Parathyroid adenoma (tissue), 2 donors: ENCODE results near the gene CLRN2.

Source experiments
- H2AFZ ChIP-seq: fragments of 300-600 bp; sonication (generic); one replicate; pipeline ENCODE4 v1.7.0; 2017; ENCODE audit warnings: antibody characterized with exemption, mild to moderate bottlenecking
- H3K27ac ChIP-seq: fragments of 300-600 bp; sonication (generic); one replicate; pipeline ENCODE4 v1.7.0; 2017
- H3K27me3 ChIP-seq: fragments of 300-600 bp; sonication (generic); one replicate; pipeline ENCODE4 v1.7.0; 2017; ENCODE audit warnings: low read length; ENCODE audit not compliant: control insufficient read depth, insufficient read depth
- H3K36me3 ChIP-seq: fragments of 300-600 bp; sonication (generic); one replicate; pipeline ENCODE4 v1.7.0; 2017; ENCODE audit warnings: low read length; ENCODE audit not compliant: control insufficient read depth, insufficient read depth
- H3K4me1 ChIP-seq: fragments of 300-600 bp; sonication (generic); one replicate; pipeline ENCODE4 v1.7.0; 2017; ENCODE audit warnings: control low read depth
- H3K4me2 ChIP-seq: fragments of 300-600 bp; sonication (generic); one replicate; pipeline ENCODE4 v1.7.0; 2017; ENCODE audit warnings: low read length
- H3K4me3 ChIP-seq: fragments of 300-600 bp; sonication (generic); one replicate; pipeline ENCODE4 v1.7.0; 2017; ENCODE audit warnings: low read depth, low read length
- H3K79me2 ChIP-seq: fragments of 300-600 bp; sonication (generic); one replicate; pipeline ENCODE4 v1.7.0; 2017; ENCODE audit warnings: control low read depth
- H3K9ac ChIP-seq: fragments of 300-600 bp; sonication (generic); one replicate; pipeline ENCODE4 v1.7.0; 2017; ENCODE audit warnings: mild to moderate bottlenecking
- H3K9me3 ChIP-seq: fragments of 300-600 bp; sonication (generic); one replicate; pipeline ENCODE4 v1.7.0; 2017; ENCODE audit warnings: low read length; ENCODE audit not compliant: control insufficient read depth
- CTCF ChIP-seq: fragments of 300-600 bp; sonication (generic); IDR thresholded peaks from one replicate; pipeline ENCODE4 v1.7.0; 2017; ENCODE audit warnings: antibody characterized with exemption, mild to moderate bottlenecking
- donor health status: primary hyperparathyroidism.

Gene CLRN2

DNA sequence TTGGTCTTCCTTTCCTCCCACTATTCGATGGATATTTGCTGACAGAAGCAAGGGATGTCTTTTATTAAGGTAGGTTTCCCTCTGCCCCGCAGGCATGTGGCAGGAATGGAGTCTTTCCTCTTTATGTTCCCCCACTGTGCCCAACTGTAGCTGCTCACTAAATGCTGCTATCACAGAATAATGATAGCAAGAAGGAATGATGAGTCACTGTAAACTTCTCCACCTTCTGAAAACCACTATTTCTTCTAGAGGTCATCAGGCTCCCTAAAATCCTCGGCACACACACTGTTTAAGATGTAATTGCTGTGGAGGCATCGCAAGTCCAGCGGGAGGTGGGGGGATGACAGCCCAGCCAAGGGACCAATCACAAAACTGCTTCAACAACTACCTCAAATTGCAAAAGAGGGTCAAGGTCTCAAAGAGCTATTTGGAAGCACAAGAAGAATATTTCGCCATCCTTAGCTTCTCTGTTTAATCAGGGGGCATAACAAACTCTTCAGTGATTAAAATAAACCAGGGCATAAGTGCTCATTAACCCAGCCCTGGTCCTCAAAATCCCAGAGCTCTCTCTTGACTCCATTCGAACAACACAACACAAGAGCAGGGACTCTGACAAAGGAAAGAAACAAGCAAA lies 17.0 kb upstream of the CLRN2 start:
- Histone ChIP-seq H3K4me2 (no peak overlapping the region), H3K4me3 (no peak overlapping the region), H3K36me3 (no peaks in the 10 kb centered on the region), H3K27me3 (no peaks in the 10 kb centered on the region), H3K79me2 (no peaks in the 10 kb centered on the region), H3K9ac (no peak overlapping the region), H2AFZ (no peak overlapping the region), H3K9me3 (no peaks in the 10 kb centered on the region), H3K4me1 (no peaks in the 10 kb centered on the region), H3K27ac (no peak overlapping the region)
- TF ChIP-seq CTCF: no peak

DNA sequence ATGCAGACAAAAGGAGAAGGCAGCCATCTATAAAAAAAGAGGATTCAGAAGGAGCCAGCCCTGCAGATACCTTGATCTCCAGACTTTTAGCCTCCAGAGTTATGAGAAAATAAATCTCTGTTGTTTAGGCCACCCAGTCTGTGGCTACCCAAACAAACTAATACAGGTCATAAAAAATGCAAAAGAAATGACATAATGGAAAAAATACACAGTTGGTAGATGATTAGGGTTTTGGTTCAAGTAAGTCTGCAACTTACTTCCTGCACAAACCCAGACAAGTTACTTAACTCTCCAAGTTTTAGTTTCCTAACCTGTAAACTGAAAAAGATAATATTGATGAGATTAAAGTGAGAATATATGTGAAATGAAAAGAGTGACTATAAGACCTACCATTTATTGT lies 14.4 kb upstream of the CLRN2 start:
- H3K4me2 ChIP-seq: no peak overlapping the region
- no peaks in the 10 kb centered on the region for H3K4me1 ChIP-seq
- no peak for TF ChIP-seq CTCF
- H3K36me3 ChIP-seq: no peaks in the 10 kb centered on the region
- H3K9ac ChIP-seq: no peak overlapping the region
- no peak overlapping the region for H3K27ac ChIP-seq
- H2AFZ ChIP-seq: no peak overlapping the region
- no peaks in the 10 kb centered on the region for H3K9me3 ChIP-seq
- no peaks in the 10 kb centered on the region for H3K27me3 ChIP-seq
- no peaks in the 10 kb centered on the region for H3K79me2 ChIP-seq
- H3K4me3 ChIP-seq: no peak overlapping the region

DNA sequence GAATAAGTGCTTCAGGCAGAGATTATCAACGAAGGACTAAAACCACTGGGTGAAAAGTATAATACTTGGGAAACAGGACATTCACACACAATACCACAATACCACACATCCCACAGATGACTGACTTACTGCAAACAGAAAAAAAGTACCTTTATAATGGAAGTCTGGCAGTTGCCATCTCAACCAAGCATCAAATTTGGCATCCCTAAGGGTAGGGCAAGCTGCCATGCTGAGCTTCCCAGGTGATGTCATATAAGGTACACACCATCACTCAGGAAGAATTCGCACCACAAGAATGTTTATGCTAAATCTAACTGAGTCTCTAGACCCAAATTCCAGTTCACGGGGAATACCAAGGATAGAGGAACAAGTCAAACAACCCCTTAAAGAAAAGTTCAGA lies 12.2 kb upstream of the CLRN2 start:
- no peak overlapping the region for H3K4me3 ChIP-seq
- no peak overlapping the region for H3K9ac ChIP-seq
- no peaks in the 10 kb centered on the region for H3K27me3 ChIP-seq
- no peak overlapping the region for H2AFZ ChIP-seq
- no peaks in the 10 kb centered on the region for H3K36me3 ChIP-seq
- no peaks in the 10 kb centered on the region for H3K9me3 ChIP-seq
- no peak for TF ChIP-seq CTCF
- H3K4me1 ChIP-seq: no peaks in the 10 kb centered on the region
- no peak overlapping the region for H3K27ac ChIP-seq
- H3K79me2 ChIP-seq: no peaks in the 10 kb centered on the region
- no peak overlapping the region for H3K4me2 ChIP-seq

- H3K9ac ChIP-seq: no peak overlapping the region
- no peaks in the 10 kb centered on the region for H3K4me1 ChIP-seq
- no peaks in the 10 kb centered on the region for H3K79me2 ChIP-seq
- H3K36me3 ChIP-seq: no peaks in the 10 kb centered on the region
- H3K27ac ChIP-seq: no peak overlapping the region
- H3K27me3 ChIP-seq: no peaks in the 10 kb centered on the region
- no peaks in the 10 kb centered on the region for H3K9me3 ChIP-seq
- no peak overlapping the region for H2AFZ ChIP-seq
- H3K4me2 ChIP-seq: no peak overlapping the region
- H3K4me3 ChIP-seq: no peak overlapping the region
- no peak for TF ChIP-seq CTCF
These were observed 10.9 kb upstream of the CLRN2 start for GRCh38 chr4:17504081-17504480.

- peak overlapping the region; percentile 70 for H3K27ac ChIP-seq
- peak overlapping the region; percentile 71 for H3K4me3 ChIP-seq
These were observed 4.4 kb upstream of the CLRN2 start for GRCh38 chr4:17510582-17510981.

More at GRCh38 chr4:17510582-17510981, 4.4 kb upstream of the CLRN2 start:
- H3K27me3 ChIP-seq: no peaks in the 10 kb centered on the region
- no peaks in the 10 kb centered on the region for H3K79me2 ChIP-seq
- no peak for TF ChIP-seq CTCF
- H3K9ac ChIP-seq: no peak overlapping the region
- H2AFZ ChIP-seq: no peak overlapping the region
- H3K4me2 ChIP-seq: no peak overlapping the region
- no peaks in the 10 kb centered on the region for H3K9me3 ChIP-seq
- no peaks in the 10 kb centered on the region for H3K36me3 ChIP-seq
- peaks cover 3% of the 10 kb centered on the region for H3K4me1 ChIP-seq
